Stimulated activated CD4-positive, alpha-beta T cell treated with anti-CD3 and anti-CD28 coated beads, Interleukin-4, amount 100 ng/mL, for 48 hours (primary cell): Measurements from ENCODE around the gene FRMPD2.
"Not testable (repeated sequence)": the region's sequence is repeated elsewhere in the genome, so short reads cannot be mapped to it uniquely, and the experiment has no call there.

Experiments
- DNase-seq, 2 donors: peaks; one replicate each; pipeline ENCODE4 v3.0.0-alpha.2; 2020; ENCODE audit warnings: low read depth in 2 of 2

Gene FRMPD2

GRCh38 chr10:48205918-48206317, 68.6 kb downstream of the FRMPD2 start:
- DNase-seq: no peak

- DNase-seq: no peak
Observed at GRCh38 chr10:48199580-48200377, 74.7 kb downstream of the FRMPD2 start.

- no peak for DNase-seq
Observed at GRCh38 chr10:48197236-48197899, 77.1 kb downstream of the FRMPD2 start.

- DNase-seq: no peak
Observed at GRCh38 chr10:48195803-48196202, 78.7 kb downstream of the FRMPD2 start.

GRCh38 chr10:48194830-48195229, 79.7 kb downstream of the FRMPD2 start:
- no peak for DNase-seq

GRCh38 chr10:48193556-48193955, 80.9 kb downstream of the FRMPD2 start:
- no peak for DNase-seq

GRCh38 chr10:48192881-48193450, 81.5 kb downstream of the FRMPD2 start:
- DNase-seq: no peak

- DNase-seq: no peak
Observed at GRCh38 chr10:48187713-48188485, 86.6 kb downstream of the FRMPD2 start.

- no peak for DNase-seq
Observed at GRCh38 chr10:48187126-48187525, 87.4 kb downstream of the FRMPD2 start.

- DNase-seq: not testable (repeated sequence)
Observed at GRCh38 chr10:48186264-48186804, 88.2 kb downstream of the FRMPD2 start.

- no peak for DNase-seq
Observed at GRCh38 chr10:48184224-48184623, 90.3 kb downstream of the FRMPD2 start.

- not testable (repeated sequence) for DNase-seq
Observed at GRCh38 chr10:48172715-48173114, 101.8 kb downstream of the FRMPD2 start.

- DNase-seq: peak; percentile 1 to 8
Observed at GRCh38 chr10:48160670-48161069, 113.8 kb downstream of the FRMPD2 start.

- DNase-seq: not testable (repeated sequence)
Observed at GRCh38 chr10:48160163-48160562, 114.3 kb downstream of the FRMPD2 start.

GRCh38 chr10:48154211-48155140, 120.0 kb downstream of the FRMPD2 start:
- DNase-seq: not testable (repeated sequence)

- DNase-seq: not testable (repeated sequence)
Observed at GRCh38 chr10:48147643-48148042, 126.9 kb downstream of the FRMPD2 start.

GRCh38 chr10:48143721-48144642, 130.5 kb downstream of the FRMPD2 start:
- not testable (repeated sequence) for DNase-seq

GRCh38 chr10:48140949-48141348, 133.5 kb downstream of the FRMPD2 start:
- DNase-seq: not testable (repeated sequence)
